BJ (cell line): ENCODE data around the gene GATB. TPM values are rescaled to one million over a fixed set of nuclear protein-coding genes. Genes with fewer than 3 reads are reported as not detected.

Source experiments
- CTCF ChIA-PET: fragments of 350-600 bp; formaldehyde crosslinking; extraction: SDS; loops from one replicate; lab custom pipeline; 2021; ENCODE audit warnings: antibody characterized with exemption, inconsistent platforms; lab: Yijun Ruan, JAX
- POLR2A ChIA-PET: fragments of 300-600 bp; sonication (Branson Sonifier 250); formaldehyde crosslinking; extraction: SDS; loops from one replicate; lab custom pipeline; 2021; ENCODE audit warnings: antibody characterized with exemption; lab: Charles Lee
- DNase-seq: peaks from one replicate; pipeline ENCODE4 v3.0.0-alpha.2; 2011; ENCODE audit warnings: low read depth
- H3K27me3 ChIP-seq: 2 replicates; pipeline ENCODE4 v1.6.0; 2011; ENCODE audit warnings: low read length; ENCODE audit not compliant: control insufficient read depth, insufficient read depth
- H3K36me3 ChIP-seq: 2 replicates; pipeline ENCODE4 v1.5.1; 2011; ENCODE audit warnings: low read length; ENCODE audit not compliant: control insufficient read depth, insufficient read depth
- H3K4me3 ChIP-seq: 2 replicates; pipeline ENCODE4 v1.5.1; 2011; ENCODE audit warnings: low read depth, mild to moderate bottlenecking, control low read depth, low read length
- polyA plus RNA-seq: library from polyadenylated mRNA; depleted of rRNA; stranded (reverse); fragments of >200 nt; gene quantifications from 2 replicates; pipeline ENCODE4 v1.2.3, GENCODE V29; 2011
- TF ChIP-seq, protein P1 (sequence below): IDR thresholded peaks from 2 replicates; pipeline ENCODE4 v1.5.1; 2011; ENCODE audit warnings: low read depth, mild to moderate bottlenecking, control low read depth, inconsistent platforms, low read length, moderate library complexity; ENCODE audit not compliant: insufficient read depth

Gene GATB
- polyA plus RNA-seq, 1 experiment, result 20.5 TPM

DNA sequence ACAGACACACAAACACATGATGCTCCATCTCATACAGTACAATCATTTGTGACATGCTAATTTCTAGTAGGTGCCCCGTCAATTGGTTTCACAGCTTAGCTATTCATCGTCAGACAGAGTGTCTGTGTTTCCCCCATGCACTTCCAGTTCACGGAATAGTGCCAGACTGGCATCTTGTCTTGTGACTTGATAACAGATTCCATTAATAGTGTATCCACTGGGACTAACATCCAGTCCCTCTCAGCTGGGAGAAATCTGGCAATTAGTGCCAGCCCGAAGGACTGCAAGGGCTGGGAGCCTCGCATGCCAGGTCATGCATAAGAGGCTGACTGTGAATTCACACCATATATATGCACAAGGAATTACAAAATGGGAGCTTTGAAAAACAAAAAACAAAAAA, 20.2 kb upstream of the GATB start:
- H3K27me3 ChIP-seq, result peaks cover 2% of the 10 kb centered on the region; the same call in 1 of the 2 replicates
- H3K36me3 ChIP-seq, result no peaks in the 10 kb centered on the region
- DNase-seq, result no peak
- no peak overlapping the region for H3K4me3 ChIP-seq
- ChIA-PET POLR2A (no interaction called here), CTCF (interaction anchor here (0.5 to 1.1 kb wide), 3 partner anchors 9 to 51 kb away, joined by 3 to 5 read pairs (median 4); no protein-coding TSS in a partner anchor)
- TF ChIP-seq, protein P1, sequence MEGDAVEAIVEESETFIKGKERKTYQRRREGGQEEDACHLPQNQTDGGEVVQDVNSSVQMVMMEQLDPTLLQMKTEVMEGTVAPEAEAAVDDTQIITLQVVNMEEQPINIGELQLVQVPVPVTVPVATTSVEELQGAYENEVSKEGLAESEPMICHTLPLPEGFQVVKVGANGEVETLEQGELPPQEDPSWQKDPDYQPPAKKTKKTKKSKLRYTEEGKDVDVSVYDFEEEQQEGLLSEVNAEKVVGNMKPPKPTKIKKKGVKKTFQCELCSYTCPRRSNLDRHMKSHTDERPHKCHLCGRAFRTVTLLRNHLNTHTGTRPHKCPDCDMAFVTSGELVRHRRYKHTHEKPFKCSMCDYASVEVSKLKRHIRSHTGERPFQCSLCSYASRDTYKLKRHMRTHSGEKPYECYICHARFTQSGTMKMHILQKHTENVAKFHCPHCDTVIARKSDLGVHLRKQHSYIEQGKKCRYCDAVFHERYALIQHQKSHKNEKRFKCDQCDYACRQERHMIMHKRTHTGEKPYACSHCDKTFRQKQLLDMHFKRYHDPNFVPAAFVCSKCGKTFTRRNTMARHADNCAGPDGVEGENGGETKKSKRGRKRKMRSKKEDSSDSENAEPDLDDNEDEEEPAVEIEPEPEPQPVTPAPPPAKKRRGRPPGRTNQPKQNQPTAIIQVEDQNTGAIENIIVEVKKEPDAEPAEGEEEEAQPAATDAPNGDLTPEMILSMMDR, result no peak

DNA sequence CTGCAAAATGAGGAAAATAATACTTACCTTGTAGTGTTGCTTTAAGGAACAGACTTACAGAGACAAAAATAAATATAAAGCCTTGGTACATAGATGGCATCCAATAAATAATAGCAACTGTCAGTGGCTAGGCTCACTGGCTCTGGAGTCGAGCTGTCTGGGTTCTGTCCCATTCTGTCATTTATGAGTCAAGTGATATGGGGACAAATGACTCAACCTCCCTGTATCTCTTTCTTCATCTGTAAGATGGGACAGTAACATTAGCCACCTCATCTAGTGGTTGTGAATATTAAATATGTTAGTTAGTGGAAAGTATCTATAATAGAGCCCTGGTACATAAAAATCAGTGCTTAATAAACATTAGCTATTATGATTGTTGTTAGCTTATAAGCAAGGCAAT, 16.7 kb upstream of the GATB start:
- DNase-seq, result no peak
- ChIA-PET POLR2A (interaction anchor here (0.7 kb wide), 1 partner anchor 19 kb away, joined by 11 read pairs; no protein-coding TSS in a partner anchor), CTCF (interaction anchor here (1.0 kb wide), 1 partner anchor 11 kb away, joined by 3 read pairs; no protein-coding TSS in a partner anchor)
- Histone ChIP-seq H3K36me3 (no peaks in the 10 kb centered on the region), H3K4me3 (no peak overlapping the region), H3K27me3 (no peaks in the 10 kb centered on the region)
- TF ChIP-seq, protein P1, result no peak

DNA sequence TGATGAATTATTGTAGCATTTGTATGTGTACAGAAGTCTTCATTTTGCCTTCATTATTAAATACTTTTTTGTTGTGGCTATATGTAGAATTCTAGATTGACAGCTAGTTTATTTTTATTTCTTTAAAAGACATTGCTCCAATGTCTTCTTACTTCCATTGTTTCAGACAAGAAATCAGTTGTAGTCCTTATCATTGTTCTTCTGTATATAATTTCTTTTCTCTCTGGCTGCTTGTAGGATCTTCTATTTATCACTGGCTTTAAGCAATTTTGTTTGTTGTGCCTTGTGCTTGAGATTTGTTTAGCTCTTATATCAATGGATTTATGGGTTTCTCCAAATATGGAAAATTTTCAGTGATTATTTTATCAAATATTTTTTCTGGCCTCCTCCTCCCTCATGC, 13.5 kb upstream of the GATB start:
- Histone ChIP-seq H3K4me3 (no peak overlapping the region), H3K36me3 (no peaks in the 10 kb centered on the region), H3K27me3 (no peaks in the 10 kb centered on the region)
- ChIA-PET POLR2A (no interaction called here), CTCF (interaction anchor here (1.4 kb wide), 1 partner anchor 10 kb away, joined by 4 read pairs; no protein-coding TSS in a partner anchor)
- TF ChIP-seq, protein P1, result no peak
- no peak for DNase-seq

DNA sequence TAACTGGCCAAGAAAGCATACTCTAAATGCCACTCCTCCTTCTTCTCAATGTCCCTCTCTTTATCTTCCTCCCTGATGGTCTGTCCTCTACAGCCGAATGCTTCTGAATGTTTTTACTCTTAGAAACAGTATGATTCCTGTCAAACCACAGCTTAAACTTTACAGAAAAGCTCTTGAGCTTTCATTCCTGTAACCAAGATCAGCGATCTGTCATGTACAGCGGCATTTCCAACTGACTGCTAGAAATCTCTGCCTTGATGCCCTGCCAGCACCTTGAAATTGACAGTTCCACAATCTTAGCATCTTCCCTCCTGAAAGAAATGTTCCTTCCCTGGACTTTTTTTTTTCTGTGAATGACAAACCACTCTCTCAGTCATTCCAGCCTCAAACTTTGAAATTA, 11.5 kb upstream of the GATB start:
- Histone ChIP-seq H3K4me3 (no peak overlapping the region), H3K36me3 (no peaks in the 10 kb centered on the region), H3K27me3 (no peaks in the 10 kb centered on the region)
- ChIA-PET CTCF (no interaction called here), POLR2A (no interaction called here)
- no peak for DNase-seq
- TF ChIP-seq, protein P1, result no peak

DNA sequence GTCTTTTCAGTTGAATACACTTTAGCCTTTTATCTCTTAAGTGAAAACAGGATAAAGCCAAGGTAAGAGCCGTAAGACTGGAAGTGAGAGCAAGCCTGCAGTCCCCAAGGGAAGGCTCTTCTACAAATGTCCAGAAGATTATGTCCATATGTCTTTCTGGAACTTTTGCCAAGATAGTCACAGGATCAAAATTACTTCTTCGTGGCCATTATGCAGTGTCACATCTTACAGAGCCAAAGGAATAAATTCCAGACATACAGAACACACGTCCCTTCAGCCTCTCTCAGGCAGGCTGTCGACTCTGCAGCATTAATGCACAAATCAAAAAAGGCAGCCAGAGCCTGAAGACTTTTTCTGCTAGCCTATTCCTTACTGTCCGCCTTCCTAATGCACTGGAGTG, 10.9 kb upstream of the GATB start:
- Histone ChIP-seq H3K27me3 (peaks cover 2% of the 10 kb centered on the region; the same call in 1 of the 2 replicates), H3K36me3 (no peaks in the 10 kb centered on the region), H3K4me3 (no peak overlapping the region)
- TF ChIP-seq, protein P1, result no peak
- ChIA-PET CTCF (no interaction called here), POLR2A (no interaction called here)
- no peak for DNase-seq
